HS-27A (cell line): ENCODE data around the gene INPP4B.

Experiments
- DNase-seq: peaks from one replicate; pipeline ENCODE4 v3.0.0-alpha.2; 2012; ENCODE audit warnings: low read depth, missing footprints

Gene INPP4B

GRCh38 chr4:142727149-142727548, 119.0 kb downstream of the INPP4B start:
- DNase-seq = no peak

- no peak for DNase-seq
These were observed 120.2 kb downstream of the INPP4B start for GRCh38 chr4:142725886-142726285.

GRCh38 chr4:142721187-142721586, 124.9 kb downstream of the INPP4B start:
- peak; percentile 48 for DNase-seq

GRCh38 chr4:142719854-142720541, 126.1 kb downstream of the INPP4B start:
- DNase-seq = peak; percentile 55

- no peak for DNase-seq
These were observed 127.1 kb downstream of the INPP4B start for GRCh38 chr4:142718981-142719380.

- DNase-seq = no peak
These were observed 130.4 kb downstream of the INPP4B start for GRCh38 chr4:142715727-142716126.

- no peak for DNase-seq
These were observed 132.6 kb downstream of the INPP4B start for GRCh38 chr4:142713282-142714030.

- DNase-seq = no peak
These were observed 137.9 kb downstream of the INPP4B start for GRCh38 chr4:142708231-142708630.

- DNase-seq = no peak
These were observed 138.7 kb downstream of the INPP4B start for GRCh38 chr4:142707401-142707800.

GRCh38 chr4:142706381-142706780, 139.7 kb downstream of the INPP4B start:
- DNase-seq = no peak

- no peak for DNase-seq
These were observed 140.3 kb downstream of the INPP4B start for GRCh38 chr4:142705820-142706219.

GRCh38 chr4:142703694-142704309, 142.3 kb downstream of the INPP4B start:
- DNase-seq = no peak

- no peak for DNase-seq
These were observed 145.1 kb downstream of the INPP4B start for GRCh38 chr4:142701017-142701416.

- no peak for DNase-seq
These were observed 145.6 kb downstream of the INPP4B start for GRCh38 chr4:142700531-142700930.

GRCh38 chr4:142698552-142698951, 147.5 kb downstream of the INPP4B start:
- no peak for DNase-seq

GRCh38 chr4:142697928-142698327, 148.2 kb downstream of the INPP4B start:
- DNase-seq = no peak

GRCh38 chr4:142697320-142697719, 148.8 kb downstream of the INPP4B start:
- no peak for DNase-seq

- DNase-seq = no peak
These were observed 149.6 kb downstream of the INPP4B start for GRCh38 chr4:142696334-142697122.

- DNase-seq = no peak
These were observed 155.5 kb downstream of the INPP4B start for GRCh38 chr4:142690406-142691163.

- DNase-seq = no peak
These were observed 158.4 kb downstream of the INPP4B start for GRCh38 chr4:142687547-142688275.

- DNase-seq = no peak
These were observed 160.0 kb downstream of the INPP4B start for GRCh38 chr4:142686081-142686480.
